Ascending aorta (tissue), 2 donors: ENCODE results near the gene URI1. TPM values are rescaled to one million over a fixed set of nuclear protein-coding genes. Genes with fewer than 3 reads are reported as not detected.

ENCODE experiments used
- DNase-seq, 2 donors: peaks; one replicate each; pipeline ENCODE4 v3.0.0-alpha.2; 2019; ENCODE audit warnings: low spot score in 2 of 2
- H3K27ac ChIP-seq, 2 donors: fragments of 200-600 bp; sonication (generic); one replicate each; pipeline ENCODE4 v1.5.1; 2016 to 2017; ENCODE audit warnings: mild to moderate bottlenecking in 1 of 2
- H3K27me3 ChIP-seq: fragments of 200-600 bp; sonication (generic); one replicate; pipeline ENCODE4 v1.5.1; 2017
- H3K36me3 ChIP-seq, 2 donors: fragments of 200-600 bp; sonication (generic); one replicate each; pipeline ENCODE4 v1.5.1; 2016
- H3K4me1 ChIP-seq, 2 donors: fragments of 200-600 bp; sonication (generic); one replicate each; pipeline ENCODE4 v1.5.1; 2016 to 2017; ENCODE audit warnings: mild to moderate bottlenecking in 1 of 2
- H3K4me3 ChIP-seq, 2 donors: fragments of 200-600 bp; sonication (generic); one replicate each; pipeline ENCODE4 v1.5.1; 2016 to 2017; ENCODE audit warnings: mild to moderate bottlenecking in 1 of 2
- H3K9me3 ChIP-seq, 2 donors: fragments of 200-600 bp; sonication (generic); one replicate each; pipeline ENCODE4 v1.5.1; 2016
- CTCF ChIP-seq, 3 experiments: fragments of 200-600 bp in 2 of 3; fragments of 450-650 bp in 1 of 3; sonication (generic) in 2 of 3; IDR thresholded peaks; one replicate each; pipeline ENCODE4 v1.5.1; 2016 to 2019; ENCODE audit warnings: antibody characterized with exemption in 3 of 3, mild to moderate bottlenecking in 1 of 3, moderate library complexity in 1 of 3
- intact Hi-C: fragments of 100-400 bp; cut with DNase I; formaldehyde crosslinking; loops from one replicate; pipeline ENCODE4 v1.15.1; 2023
- total RNA-seq: library from RNA; depleted of rRNA; stranded (reverse); fragments of >200 nt; gene quantifications from one replicate; pipeline ENCODE4 v1.1.0, GENCODE V29; 2016

URI1 gene
- total RNA-seq, 1 donor from 2014 or later, result 23.8 TPM

- Histone ChIP-seq H3K4me1 (peaks cover 0 to 9% of the 10 kb centered on the region in 2 donors), H3K27ac (no peak overlapping the region), H3K36me3 (no peaks in the 10 kb centered on the region), H3K27me3 (no peaks in the 10 kb centered on the region), H3K9me3 (no peaks in the 10 kb centered on the region), H3K4me3 (no peak overlapping the region)
- no peak for DNase-seq
- intact Hi-C loops, result no loop called here
- no peak for TF ChIP-seq CTCF (IDR thresholded peaks at IDR 0.05)
These were observed 32.7 kb downstream of the URI1 start for GRCh38 chr19:29974701-29975100.

DNA sequence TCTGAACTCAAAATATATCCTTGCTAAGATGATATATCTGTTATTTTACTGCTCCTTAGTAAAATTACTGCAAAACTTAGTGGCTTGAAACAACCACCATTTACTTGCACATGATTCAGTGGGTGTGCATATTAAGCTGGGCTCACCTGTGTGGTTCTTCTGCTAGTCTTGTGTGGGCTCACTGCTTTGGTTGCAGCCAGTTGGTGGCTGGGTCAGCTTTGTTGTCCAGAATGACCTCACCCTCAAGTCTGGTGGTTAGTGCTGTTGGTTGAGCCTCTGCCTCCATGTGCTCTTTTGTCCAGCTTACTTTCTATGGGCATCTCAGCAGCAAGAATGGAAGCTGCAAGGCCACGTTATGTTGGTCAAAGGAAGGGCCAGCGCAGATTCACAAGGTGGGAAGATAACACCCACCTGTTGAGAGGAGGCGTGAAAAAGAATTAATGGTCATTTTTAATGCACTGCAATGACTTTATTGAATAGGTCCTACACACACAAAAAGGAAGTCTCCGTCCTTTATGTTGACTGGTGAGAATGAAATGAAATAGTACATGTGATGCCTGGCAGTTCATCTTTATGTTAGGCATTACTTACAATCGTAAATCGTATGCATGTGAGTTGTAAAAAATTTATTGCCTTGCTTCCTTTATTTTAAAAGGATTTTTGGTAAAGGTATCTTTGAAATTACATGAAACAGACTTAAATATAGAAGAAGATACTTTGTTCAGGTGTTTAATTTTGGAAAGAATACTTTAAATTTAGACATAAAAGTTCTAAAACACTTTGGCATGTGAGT lies 34.3 kb downstream of the URI1 start:
- peaks cover 0 to 3% of the 10 kb centered on the region in 2 donors for H3K4me1 ChIP-seq
- DNase-seq, result no peak
- no peaks in the 10 kb centered on the region for H3K9me3 ChIP-seq
- TF ChIP-seq CTCF (IDR thresholded peaks at IDR 0.05), result no peak
- H3K27me3 ChIP-seq, result no peaks in the 10 kb centered on the region
- no peak overlapping the region for H3K4me3 ChIP-seq
- intact Hi-C loops, result no loop called here
- H3K27ac ChIP-seq, result no peak overlapping the region
- no peaks in the 10 kb centered on the region for H3K36me3 ChIP-seq

- Histone ChIP-seq H3K27me3 (no peaks in the 10 kb centered on the region), H3K4me1 (peaks cover 0 to 14% of the 10 kb centered on the region in 2 donors), H3K36me3 (no peaks in the 10 kb centered on the region), H3K27ac (no peak overlapping the region), H3K4me3 (no peak overlapping the region), H3K9me3 (no peaks in the 10 kb centered on the region)
- TF ChIP-seq CTCF (IDR thresholded peaks at IDR 0.05), result no peak
- intact Hi-C loops, result no loop called here
- no peak for DNase-seq
These were observed 36.0 kb downstream of the URI1 start for GRCh38 chr19:29978080-29978479.

- intact Hi-C loops, result no loop called here
- Histone ChIP-seq H3K36me3 (peaks cover 0 to 5% of the 10 kb centered on the region in 2 donors), H3K27me3 (no peaks in the 10 kb centered on the region), H3K4me3 (no peak overlapping the region), H3K27ac (no peak overlapping the region), H3K9me3 (no peaks in the 10 kb centered on the region), H3K4me1 (peaks cover 0 to 15% of the 10 kb centered on the region in 2 donors)
- TF ChIP-seq CTCF (IDR thresholded peaks at IDR 0.05), result no peak
- DNase-seq, result no peak
These were observed 41.5 kb downstream of the URI1 start for GRCh38 chr19:29983568-29983967.

- peaks cover 0 to 15% of the 10 kb centered on the region in 2 donors for H3K4me1 ChIP-seq
- DNase-seq, result no peak
- no peaks in the 10 kb centered on the region for H3K27me3 ChIP-seq
- H3K27ac ChIP-seq, result no peak overlapping the region
- intact Hi-C loops, result no loop called here
- no peak overlapping the region for H3K4me3 ChIP-seq
- no peak for TF ChIP-seq CTCF (IDR thresholded peaks at IDR 0.05)
- H3K9me3 ChIP-seq, result no peaks in the 10 kb centered on the region
- H3K36me3 ChIP-seq, result peaks cover 0 to 5% of the 10 kb centered on the region in 2 donors
These were observed 43.2 kb downstream of the URI1 start for GRCh38 chr19:29985196-29985595.
